Mesenchymal stem cell (in vitro differentiated cells and primary cell): ENCODE data around the gene ZNF594.
"Not testable (repeated sequence)": the region's sequence is repeated elsewhere in the genome, so short reads cannot be mapped to it uniquely, and the experiment has no call there.

Experiments
- DNase-seq: peaks from one replicate; pipeline ENCODE4 v3.0.0-alpha.2; 2013
- H2AFZ ChIP-seq: one replicate; pipeline ENCODE4 v1.6.1; 2013; ENCODE audit warnings: low read depth, mild to moderate bottlenecking, control low read depth, inconsistent platforms, low read length, moderate library complexity
- H2AK5ac ChIP-seq: 2 replicates; pipeline ENCODE4 v1.6.1; 2013; ENCODE audit warnings: low read length, moderate library complexity, mild to moderate bottlenecking, inconsistent platforms; ENCODE audit not compliant: severe bottlenecking
- H2BK120ac ChIP-seq: one replicate; pipeline ENCODE4 v1.6.1; 2013; ENCODE audit warnings: low read depth, mild to moderate bottlenecking, inconsistent platforms, low read length, moderate library complexity
- H2BK12ac ChIP-seq, 2 experiments: one replicate each; pipeline ENCODE4 v1.6.1; 2013; ENCODE audit warnings: inconsistent platforms in 2 of 2, low read length in 2 of 2, mild to moderate bottlenecking in 2 of 2, moderate library complexity in 2 of 2, control low read depth in 1 of 2
- H2BK15ac ChIP-seq: one replicate; pipeline ENCODE4 v1.6.1; 2013; ENCODE audit warnings: mild to moderate bottlenecking, low read depth, inconsistent platforms; ENCODE audit not compliant: poor library complexity, severe bottlenecking
- H2BK5ac ChIP-seq: 2 replicates; pipeline ENCODE4 v1.6.1; 2013; ENCODE audit warnings: low read depth, mild to moderate bottlenecking, low read length, control low read depth, inconsistent platforms; ENCODE audit not compliant: poor library complexity, severe bottlenecking
- H3K14ac ChIP-seq, 2 experiments: one replicate each; pipeline ENCODE4 v1.6.1; 2013; ENCODE audit warnings: inconsistent platforms in 2 of 2, low read length in 2 of 2, control low read depth in 1 of 2, mild to moderate bottlenecking in 1 of 2, moderate library complexity in 1 of 2
- H3K18ac ChIP-seq, 2 experiments: one replicate each; pipeline ENCODE4 v1.6.1; 2013; ENCODE audit warnings: inconsistent platforms in 2 of 2, low read length in 2 of 2, control low read depth in 1 of 2, low read depth in 1 of 2, mild to moderate bottlenecking in 1 of 2
- H3K23ac ChIP-seq, 2 experiments: one replicate each; pipeline ENCODE4 v1.6.1; 2013; ENCODE audit warnings: inconsistent platforms in 2 of 2, low read length in 2 of 2, mild to moderate bottlenecking in 2 of 2, moderate library complexity in 2 of 2, control low read depth in 1 of 2
- H3K27ac ChIP-seq: 2 replicates; pipeline ENCODE4 v1.5.1; 2013; ENCODE audit warnings: mild to moderate bottlenecking, moderate library complexity, low read length, control low read depth, inconsistent platforms; ENCODE audit not compliant: poor library complexity, severe bottlenecking
- H3K27me3 ChIP-seq, 2 experiments: 2 replicates each; pipeline versions ENCODE4 v1.6.1 to v1.7.0; 2013; ENCODE audit warnings: low read length in 2 of 2, mild to moderate bottlenecking in 2 of 2, moderate library complexity in 2 of 2, control low read depth in 1 of 2, inconsistent platforms in 1 of 2; ENCODE audit not compliant: control insufficient read depth in 1 of 2, insufficient read depth in 1 of 2
- H3K36me3 ChIP-seq, 2 experiments: 2 replicates each; pipeline versions ENCODE4 v1.6.1 to v1.7.0; 2013; ENCODE audit warnings: low read length in 2 of 2, control low read depth in 1 of 2, inconsistent platforms in 1 of 2, low read depth in 1 of 2, mild to moderate bottlenecking in 1 of 2; ENCODE audit not compliant: insufficient read depth in 2 of 2, control insufficient read depth in 1 of 2
- H3K4ac ChIP-seq, 2 experiments: one replicate each; pipeline ENCODE4 v1.6.1; 2013; ENCODE audit warnings: inconsistent platforms in 2 of 2, low read length in 2 of 2, mild to moderate bottlenecking in 2 of 2, moderate library complexity in 2 of 2, control low read depth in 1 of 2, low read depth in 1 of 2
- H3K4me1 ChIP-seq: 2 replicates; pipeline ENCODE4 v1.6.1; 2013; ENCODE audit warnings: low read depth, low read length, control low read depth; ENCODE audit not compliant: control insufficient read depth, insufficient read depth
- H3K4me2 ChIP-seq: 2 replicates; pipeline ENCODE4 v1.6.1; 2013; ENCODE audit warnings: low read length, mild to moderate bottlenecking, inconsistent platforms; ENCODE audit not compliant: poor library complexity, severe bottlenecking
- H3K4me3 ChIP-seq, 2 experiments: 2 replicates each; pipeline versions ENCODE4 v1.5.1 to v1.7.0; 2013; ENCODE audit warnings: low read length in 2 of 2, mild to moderate bottlenecking in 2 of 2, control low read depth in 1 of 2, low read depth in 1 of 2; ENCODE audit not compliant: insufficient read depth in 1 of 2
- H3K79me1 ChIP-seq: replicated peaks from 2 replicates; pipeline ENCODE4 v1.6.1; 2013; ENCODE audit warnings: mild to moderate bottlenecking, control low read depth, low read length, inconsistent platforms; ENCODE audit not compliant: poor library complexity, severe bottlenecking
- H3K9ac ChIP-seq: 2 replicates; pipeline ENCODE4 v1.7.0; 2013; ENCODE audit warnings: mild to moderate bottlenecking, low read length, moderate library complexity
- H3K9me3 ChIP-seq: 2 replicates; pipeline ENCODE4 v1.7.0; 2013; ENCODE audit warnings: mild to moderate bottlenecking, low read length; ENCODE audit not compliant: control insufficient read depth
- H4K8ac ChIP-seq: one replicate; pipeline ENCODE4 v1.6.1; 2013; ENCODE audit warnings: inconsistent platforms, mild to moderate bottlenecking, low read length, moderate library complexity
- H4K91ac ChIP-seq: one replicate; pipeline ENCODE4 v1.6.1; 2013; ENCODE audit warnings: mild to moderate bottlenecking, low read length, inconsistent platforms
- WGBS: methylation state at CpG from one replicate; pipeline ENCODE4 v1.1.7; 2013; ENCODE audit warnings: mixed read lengths; 5-methylcytosine and 5-hydroxymethylcytosine counted together

ZNF594 gene

GRCh38 chr17:5131146-5131715 is 60.4 kb downstream of the ZNF594 start:
- WGBS = 88% methylated on average over 7 of the region's 7 CpGs
- no peak overlapping the region for H2BK15ac ChIP-seq

DNA sequence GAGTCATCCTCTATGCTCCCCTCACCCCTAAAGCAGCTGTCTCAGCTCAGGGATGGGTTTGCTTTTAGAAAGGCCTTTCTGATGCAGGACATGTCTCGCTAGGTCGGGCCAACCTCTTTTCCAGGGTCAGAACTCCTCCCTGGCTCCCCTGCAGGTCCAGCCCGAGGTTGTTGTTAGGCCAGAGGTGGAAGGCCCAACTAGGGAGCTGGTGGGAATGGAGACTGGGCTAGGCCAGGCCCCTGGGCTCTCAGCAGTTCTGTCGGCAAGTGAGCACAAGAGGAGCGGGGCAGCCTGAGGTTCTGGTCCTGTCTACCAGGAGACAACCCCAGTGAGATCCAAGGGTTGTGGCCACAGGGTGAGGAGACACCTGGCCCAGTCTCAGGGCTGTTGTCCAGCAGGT is 61.0 kb downstream of the ZNF594 start:
- H3K14ac ChIP-seq, H3K36me3 ChIP-seq, H3K18ac ChIP-seq, H3K23ac ChIP-seq, H3K9ac ChIP-seq, H2AFZ ChIP-seq, H3K79me1 ChIP-seq, H3K4me2 ChIP-seq, DNase-seq, H3K27ac ChIP-seq, H2BK12ac ChIP-seq, H2BK120ac ChIP-seq, H2BK5ac ChIP-seq, H4K8ac ChIP-seq, H3K4me3 ChIP-seq, H2BK15ac ChIP-seq, H4K91ac ChIP-seq, H3K4me1 ChIP-seq, H3K4ac ChIP-seq, H3K9me3 ChIP-seq, H2AK5ac ChIP-seq: not testable (repeated sequence)
- H3K27me3 ChIP-seq = peaks cover 3 to 24% of the 10 kb centered on the region in 2 experiments
- WGBS = 86% methylated on average over 5 of the region's 5 CpGs

More at GRCh38 chr17:5131146-5131715, 60.4 kb downstream of the ZNF594 start:
- Histone ChIP-seq H3K4me2 (no peak overlapping the region), H3K4me1 (no peaks in the 10 kb centered on the region), H3K4ac (no peak overlapping the region), H3K27ac (no peak overlapping the region), H3K9me3 (no peaks in the 10 kb centered on the region), H3K4me3 (no peak overlapping the region), H2AFZ (no peak overlapping the region), H4K91ac (no peak overlapping the region), H3K14ac (no peak overlapping the region), H2BK120ac (no peak overlapping the region), H4K8ac (no peak overlapping the region), H3K18ac (no peak overlapping the region), H3K36me3 (no peaks in the 10 kb centered on the region), H3K27me3 (peaks cover 3 to 21% of the 10 kb centered on the region in 2 experiments), H2BK12ac (no peak overlapping the region), H3K9ac (no peak overlapping the region), H2BK5ac (no peak overlapping the region), H2AK5ac (no peak overlapping the region), H3K23ac (no peak overlapping the region), H3K79me1 (no peaks in the 10 kb centered on the region)
- no peak for DNase-seq

- H2BK120ac ChIP-seq, H2AK5ac ChIP-seq, H3K9me3 ChIP-seq, H3K14ac ChIP-seq, H3K18ac ChIP-seq, H3K4me2 ChIP-seq, H2BK12ac ChIP-seq, DNase-seq, H3K4me3 ChIP-seq, H3K9ac ChIP-seq, H3K23ac ChIP-seq, H3K4ac ChIP-seq, H4K91ac ChIP-seq, H2AFZ ChIP-seq, H4K8ac ChIP-seq, H3K4me1 ChIP-seq, H3K79me1 ChIP-seq, H2BK5ac ChIP-seq, H3K36me3 ChIP-seq, H3K27ac ChIP-seq: not testable (repeated sequence)
- 93% methylated on average over 10 of the region's 10 CpGs for WGBS
- peak overlapping the region; percentile 5 for H2BK15ac ChIP-seq
- peaks cover 3 to 24% of the 10 kb centered on the region in 2 experiments for H3K27me3 ChIP-seq
Measured at GRCh38 chr17:5130261-5130660, 61.4 kb downstream of the ZNF594 start.

DNA sequence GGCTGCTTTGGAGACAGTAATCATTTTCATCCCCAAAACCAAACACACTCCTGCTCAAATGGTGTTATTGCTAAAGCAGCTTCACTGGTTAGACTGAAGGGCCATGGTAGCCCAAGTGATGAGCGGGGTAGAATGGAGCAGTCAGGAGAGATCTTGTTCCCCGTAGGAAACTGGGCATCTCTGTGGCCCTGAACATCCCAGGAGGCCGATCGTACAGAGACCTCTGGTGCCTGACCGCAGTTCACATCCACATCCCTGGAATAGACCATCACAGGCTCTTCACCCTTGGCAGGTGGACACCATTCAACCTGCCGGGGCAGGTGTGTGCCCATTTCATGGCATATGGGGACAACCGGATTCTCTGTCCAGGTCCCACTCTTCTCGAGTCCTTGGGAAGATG is 61.9 kb downstream of the ZNF594 start:
- not testable (repeated sequence) for H2BK5ac ChIP-seq, H3K4me1 ChIP-seq, H2BK15ac ChIP-seq, H2AFZ ChIP-seq, H3K4ac ChIP-seq, H3K14ac ChIP-seq, H2BK12ac ChIP-seq, H2BK120ac ChIP-seq, H4K8ac ChIP-seq, H3K23ac ChIP-seq, H3K9me3 ChIP-seq, H3K18ac ChIP-seq, H4K91ac ChIP-seq, H3K27ac ChIP-seq, H3K79me1 ChIP-seq, H3K36me3 ChIP-seq, H3K9ac ChIP-seq, H3K4me2 ChIP-seq, DNase-seq, H3K4me3 ChIP-seq, H2AK5ac ChIP-seq
- H3K27me3 ChIP-seq = peaks cover 4 to 27% of the 10 kb centered on the region in 2 experiments
- WGBS = 87% methylated on average over 8 of the region's 8 CpGs
